K562 (cell line): ENCODE data around the gene NRXN3. TPM values are rescaled to one million over a fixed set of nuclear protein-coding genes. Genes with fewer than 3 reads are reported as not detected.

Experiments
- ATAC-seq: fragments of 200-7000 bp; cut with Tn5 transposase; 3 replicates; pipeline ENCODE4 v1.9.1; 2020; ENCODE audit warnings: moderate library complexity
- BruUV-seq: library from RNA; stranded (reverse); fragments of 400-500 nt; replicated peaks from 2 replicates; lab custom pipeline; 2021; lab: Mats Ljungman, UMichigan
- CTCF ChIA-PET: fragments of 300-600 bp; formaldehyde crosslinking; extraction: SDS; loops from one replicate; lab custom pipeline; 2021; ENCODE audit warnings: low intra/inter-chr PET ratio; lab: Yijun Ruan, JAX
- POLR2A ChIA-PET: fragments of 300-600, 350-650 bp; sonication (Branson Sonifier 250); formaldehyde crosslinking; extraction: SDS; loops from one replicate; lab custom pipeline; 2021; ENCODE audit warnings: antibody characterized with exemption, inconsistent platforms; lab: Yijun Ruan, JAX
- DNase-seq, 4 experiments: peaks; one replicate each; pipeline versions ENCODE4 v3.0.0 to v3.0.0-alpha.2; 2011 to 2018; ENCODE audit warnings: low spot score in 3 of 4, mixed read lengths in 3 of 4; ENCODE audit errors: extremely low read depth in 1 of 4
- FAIRE-seq: peaks from 2 replicates; lab custom pipeline; 2011; peaks lifted over from hg19 to GRCh38; lab: Jason Lieb, UNC
- H2AFZ ChIP-seq: 2 replicates; pipeline ENCODE4 v1.6.0; 2011; ENCODE audit warnings: low read depth, low read length, control low read depth, inconsistent platforms
- H3K27ac ChIP-seq: fragments of 200-600 bp; 3 replicates; pipeline ENCODE4 v1.8.0; 2011; ENCODE audit warnings: low read depth, mild to moderate bottlenecking, control low read depth, inconsistent platforms, low read length, moderate library complexity, mixed read lengths; ENCODE audit errors: extremely low read depth
- H3K27me3 ChIP-seq, 2 experiments: fragments of 300-600 bp in 1 of 2; 2 replicates in 1 of 2; 3 replicates in 1 of 2; pipeline versions ENCODE4 v1.6.0 to v1.8.0; 2011; ENCODE audit warnings: inconsistent platforms in 2 of 2, low read length in 2 of 2, mild to moderate bottlenecking in 1 of 2, mixed read lengths in 1 of 2, moderate library complexity in 1 of 2; ENCODE audit not compliant: control insufficient read depth in 2 of 2, insufficient read depth in 2 of 2
- H3K36me3 ChIP-seq: fragments of 300-600 bp; 3 replicates; pipeline ENCODE4 v1.8.0; 2011; ENCODE audit warnings: mild to moderate bottlenecking, low read length, inconsistent platforms; ENCODE audit not compliant: control insufficient read depth, insufficient read depth
- H3K4me1 ChIP-seq, 2 experiments: fragments of 200-600 bp in 1 of 2; replicated peaks in 1 of 2; 2 replicates in 1 of 2; 3 replicates in 1 of 2; pipeline versions ENCODE4 v1.5.1 to v1.8.0; 2011; ENCODE audit warnings: inconsistent platforms in 2 of 2, low read length in 2 of 2, mild to moderate bottlenecking in 1 of 2, mixed read lengths in 1 of 2, moderate library complexity in 1 of 2; ENCODE audit not compliant: control insufficient read depth in 2 of 2, insufficient read depth in 2 of 2
- H3K4me2 ChIP-seq: 2 replicates; pipeline ENCODE4 v1.6.1; 2011; ENCODE audit warnings: low read length, control low read depth, inconsistent platforms, mixed read lengths; ENCODE audit not compliant: insufficient read depth
- H3K4me3 ChIP-seq: fragments of 200-600 bp; sonication (generic), shearing (Covaris generic); 2 replicates; pipeline ENCODE4 v1.5.1; 2016; ENCODE audit warnings: control low read depth, inconsistent platforms
- H3K79me2 ChIP-seq: fragments of 200-600 bp; 3 replicates; pipeline ENCODE4 v1.8.0; 2011; ENCODE audit warnings: low read length, inconsistent platforms; ENCODE audit not compliant: control insufficient read depth, insufficient read depth
- H3K9ac ChIP-seq, 2 experiments: 2 replicates each; pipeline versions ENCODE4 v1.6.0 to v1.6.1; 2011; ENCODE audit warnings: low read depth in 2 of 2, low read length in 2 of 2, control low read depth in 1 of 2, inconsistent platforms in 1 of 2, mild to moderate bottlenecking in 1 of 2, mixed read lengths in 1 of 2; ENCODE audit not compliant: insufficient read depth in 1 of 2
- H3K9me1 ChIP-seq: one replicate; pipeline ENCODE4 v1.6.0; 2011; ENCODE audit warnings: inconsistent platforms, mild to moderate bottlenecking, low read length, moderate library complexity; ENCODE audit not compliant: control insufficient read depth, insufficient read depth
- H3K9me3 ChIP-seq: replicated peaks from 2 replicates; pipeline ENCODE4 v1.5.1; 2011; ENCODE audit warnings: low read depth, low read length, inconsistent platforms; ENCODE audit not compliant: control insufficient read depth, insufficient read depth
- H4K20me1 ChIP-seq: replicated peaks from 2 replicates; pipeline ENCODE4 v1.6.1; 2011; ENCODE audit warnings: low read length, inconsistent platforms, mixed read lengths; ENCODE audit not compliant: control insufficient read depth, insufficient read depth
- ATF3 ChIP-seq, 2 experiments: fragments of 450-650 bp in 1 of 2; sonication (generic) in 1 of 2; formaldehyde crosslinking in 1 of 2; IDR thresholded peaks in 1 of 2; conservative IDR thresholded peaks in 1 of 2; 2 replicates each; pipeline versions ENCODE4 v1.6.1 to v1.8.1; 2016 to 2023; ENCODE audit warnings: mild to moderate bottlenecking in 2 of 2, moderate library complexity in 2 of 2, inconsistent platforms in 1 of 2, missing genetic modification reagents in 1 of 2
- ATF6 ChIP-seq: sonication (generic); formaldehyde crosslinking; IDR thresholded peaks from 2 replicates; pipeline ENCODE4 v1.4.0; 2020; ENCODE audit warnings: mild to moderate bottlenecking, missing genetic modification reagents
- FOS ChIP-seq: IDR thresholded peaks from 3 replicates; pipeline ENCODE4 v1.6.1; 2011; ENCODE audit not compliant: insufficient read length; ENCODE audit errors: extremely low read depth
- HIVEP1 ChIP-seq: fragments of 250-450 bp; sonication (Bioruptor Pico); IDR thresholded peaks from 2 replicates; pipeline ENCODE4 v1.4.0; 2020; ENCODE audit warnings: mild to moderate bottlenecking
- HNRNPLL ChIP-seq: fragments of 200-400 bp; formaldehyde crosslinking; IDR thresholded peaks from 2 replicates; pipeline ENCODE4 v1.6.1; 2017; ENCODE audit warnings: low read length, low read depth, mild to moderate bottlenecking; ENCODE audit not compliant: poor library complexity, severe bottlenecking
- KLF16 ChIP-seq: IDR thresholded peaks from 2 replicates; pipeline ENCODE4 v1.6.1; 2016; ENCODE audit warnings: antibody characterized with exemption
- MCM3 ChIP-seq: fragments of 450-650 bp; IDR thresholded peaks from 2 replicates; pipeline ENCODE4 v1.6.1; 2016
- MIER1 ChIP-seq: fragments of 450-650 bp; IDR thresholded peaks from 2 replicates; pipeline ENCODE4 v1.6.1; 2016; ENCODE audit warnings: antibody characterized with exemption, mild to moderate bottlenecking, low read depth
- MXI1 ChIP-seq: IDR thresholded peaks from 2 replicates; pipeline ENCODE4 v1.6.1; 2011; ENCODE audit warnings: low read depth, mild to moderate bottlenecking, improper control_type of control experiment, low read length
- NONO ChIP-seq, 2 experiments: fragments of 200-400 bp in 1 of 2; fragments of 450-650 bp in 1 of 2; formaldehyde crosslinking in 1 of 2; IDR thresholded peaks; 2 replicates each; pipeline ENCODE4 v1.6.1; 2017; ENCODE audit warnings: low read depth in 2 of 2, mild to moderate bottlenecking in 2 of 2, moderate library complexity in 2 of 2, low read length in 1 of 2
- RBM15 ChIP-seq: fragments of 200-400 bp; formaldehyde crosslinking; IDR thresholded peaks from 2 replicates; pipeline ENCODE4 v1.6.1; 2018; ENCODE audit warnings: mild to moderate bottlenecking, low read length, moderate library complexity; ENCODE audit not compliant: insufficient read depth
- SLC30A9 ChIP-seq: fragments of 250-450 bp; sonication (Bioruptor Pico); IDR thresholded peaks from 2 replicates; pipeline ENCODE4 v1.8.0; 2022; ENCODE audit warnings: mild to moderate bottlenecking, moderate library complexity
- SP2 ChIP-seq: IDR thresholded peaks from 2 replicates; pipeline ENCODE4 v1.6.1; 2011; ENCODE audit warnings: mild to moderate bottlenecking, low read depth, low read length, moderate library complexity; ENCODE audit not compliant: poor library complexity, severe bottlenecking; ENCODE audit errors: extremely low read depth
- ZNF57 ChIP-seq: fragments of 450-650 bp; formaldehyde crosslinking; IDR thresholded peaks from 2 replicates; pipeline ENCODE4 v1.4.0; 2020; ENCODE audit warnings: mild to moderate bottlenecking, moderate library complexity
- ZNF655 ChIP-seq: fragments of 250-450 bp; sonication (Bioruptor Pico); IDR thresholded peaks from 2 replicates; pipeline ENCODE4 v1.5.0; 2021
- in situ Hi-C: fragments of 300-500 bp; cut with MboI; formaldehyde crosslinking; loops from 4 replicates; pipeline ENCODE4 v1.15.0; 2018; ENCODE audit warnings: inconsistent platforms, mixed read lengths
- intact Hi-C: fragments of 100-400 bp; cut with micrococcal nuclease; formaldehyde crosslinking; loops from 2 replicates; pipeline ENCODE4 v1.14.2; 2022
- polyA plus RNA-seq, 8 experiments: library from polyadenylated mRNA; depleted of rRNA in 4 of 8; stranded (reverse) in 5 of 8; unstranded in 3 of 8; fragments of >200 nt; fragmentation: Nextera tagmentation in 2 of 8; fragmentation: Illumina TruSeq in 1 of 8; extraction: Ambion mirVana in 2 of 8; extraction: Trizol in 1 of 8; gene quantifications; 2 replicates each; pipeline versions ENCODE4 v1.2.1 to v1.2.3, GENCODE V29; 2011 to 2014; ENCODE audit warnings: inconsistent platforms in 1 of 8, missing spikeins in 1 of 8
- total RNA-seq, 7 experiments: library from RNA; depleted of rRNA in 6 of 7; stranded (reverse); fragments of >200 nt in 6 of 7; fragmentation: Illumina TruSeq in 2 of 7; extraction: Trizol in 2 of 7; gene quantifications; 2 replicates each; pipeline versions ENCODE4 v1.2.1 to v1.2.3, GENCODE V29; 2011 to 2021; ENCODE audit warnings: low replicate concordance in 1 of 7
- TF ChIP-seq, protein P1 (sequence below), 2 experiments: IDR thresholded peaks in 1 of 2; conservative IDR thresholded peaks in 1 of 2; 2 replicates each; pipeline ENCODE4 v1.6.1; 2016; ENCODE audit warnings: low read depth in 2 of 2, mild to moderate bottlenecking in 1 of 2, missing compliant biosample characterization in 1 of 2, missing genetic modification characterization in 1 of 2, moderate library complexity in 1 of 2

The NRXN3 gene
- total and polyA plus RNA-seq, 9 of the 15 experiments (the other 6 are each of a cell fraction or from before 2014, with no cell fraction given): 0.09 TPM; not detected in 8

DNA sequence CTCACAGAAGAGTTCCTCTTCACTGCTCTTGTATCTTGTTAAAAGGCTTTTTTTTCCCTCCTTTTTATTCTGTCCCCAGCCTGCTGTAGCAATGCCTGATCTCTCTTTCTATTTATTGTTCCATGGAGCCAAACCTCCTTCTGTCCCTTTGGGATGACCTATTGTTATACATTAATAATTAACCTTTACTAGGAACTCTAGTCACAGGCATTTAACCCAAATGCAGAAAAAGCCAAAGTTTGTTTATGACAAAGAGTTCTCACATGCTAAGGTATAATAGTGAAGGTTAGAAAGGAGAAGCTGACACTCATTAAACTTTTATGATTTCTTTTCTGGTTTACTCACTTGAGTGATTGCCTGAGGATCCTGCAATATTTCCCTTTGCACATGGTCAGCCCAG, 535.8 kb downstream of the NRXN3 start:
- Histone ChIP-seq H3K27ac (no peak overlapping the region), H3K36me3 (no peaks in the 10 kb centered on the region), H3K9ac (no peak overlapping the region), H3K9me3 (no peaks in the 10 kb centered on the region), H3K79me2 (no peaks in the 10 kb centered on the region), H3K4me1 (no peaks in the 10 kb centered on the region), H3K27me3 (no peaks in the 10 kb centered on the region), H4K20me1 (no peaks in the 10 kb centered on the region), H3K9me1 (no peaks in the 10 kb centered on the region), H3K4me2 (no peak overlapping the region), H3K4me3 (no peak overlapping the region), H2AFZ (no peak overlapping the region)
- POLR2A ChIA-PET: no interaction called here
- CTCF ChIA-PET: no interaction called here
- in situ Hi-C loops: no loop called here
- FAIRE-seq: no peak
- no TSS peak for BruUV-seq
- TF ChIP-seq ATF6 (CRISPR knock-in tag) (no peak), HNRNPLL (no peak), FOS (no peak), KLF16 (no peak), MCM3 (no peak), SLC30A9 (CRISPR knock-in tag) (no peak), ZNF57 (no peak), ATF3 (IDR thresholded peaks at IDR 0.05) (no peak), ATF3 (CRISPR knock-in tag; conservative IDR thresholded peaks at IDR 0.05) (no peak), HIVEP1 (CRISPR knock-in tag) (no peak), SP2 (no peak), MIER1 (no peak), ZNF655 (CRISPR knock-in tag) (no peak), MXI1 (no peak), RBM15 (no peak), NONO (IDR thresholded peaks at IDR 0.05; ENCODE audit: low read depth in 2 of 2, low read length in 1 of 2) (no peak)
- TF ChIP-seq, protein P1, sequence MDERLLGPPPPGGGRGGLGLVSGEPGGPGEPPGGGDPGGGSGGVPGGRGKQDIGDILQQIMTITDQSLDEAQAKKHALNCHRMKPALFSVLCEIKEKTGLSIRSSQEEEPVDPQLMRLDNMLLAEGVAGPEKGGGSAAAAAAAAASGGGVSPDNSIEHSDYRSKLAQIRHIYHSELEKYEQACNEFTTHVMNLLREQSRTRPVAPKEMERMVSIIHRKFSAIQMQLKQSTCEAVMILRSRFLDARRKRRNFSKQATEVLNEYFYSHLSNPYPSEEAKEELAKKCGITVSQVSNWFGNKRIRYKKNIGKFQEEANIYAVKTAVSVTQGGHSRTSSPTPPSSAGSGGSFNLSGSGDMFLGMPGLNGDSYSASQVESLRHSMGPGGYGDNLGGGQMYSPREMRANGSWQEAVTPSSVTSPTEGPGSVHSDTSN (CRISPR knock-in tag; IDR thresholded peaks at IDR 0.05; ENCODE audit: low read depth): no peak
- TF ChIP-seq, protein P1 (tag; conservative IDR thresholded peaks at IDR 0.05; ENCODE audit: low read depth): no peak
- no peak for ATAC-seq
- intact Hi-C loops: no loop called here
- no peak for DNase-seq
